HCT116 (cell line): ENCODE data around the gene TNF. TPM values are rescaled to one million over a fixed set of nuclear protein-coding genes. Genes with fewer than 3 reads are reported as not detected.

ENCODE experiments used
- ATAC-seq: fragments of 200-7000 bp; cut with Tn5 transposase; 2 replicates; pipeline ENCODE4 v1.9.1; 2020; ENCODE audit warnings: mild to moderate bottlenecking, moderate library complexity
- BruUV-seq: library from RNA; stranded (reverse); fragments of 400-500 nt; replicated peaks from 2 replicates; lab custom pipeline; 2021; lab: Mats Ljungman, UMichigan
- CTCF ChIA-PET: fragments of 300-600 bp; sonication (Branson Sonifier 250); formaldehyde crosslinking; loops from one replicate; lab custom pipeline; 2021; ENCODE audit warnings: antibody characterized with exemption; lab: Charles Lee
- POLR2A ChIA-PET: fragments of 300-600, 350-600 bp; sonication (Branson Sonifier 250); formaldehyde crosslinking; loops from one replicate; lab custom pipeline; 2021; ENCODE audit warnings: antibody characterized with exemption; lab: Charles Lee
- RAD21 ChIA-PET, 2 experiments: fragments of 300-600 bp; sonication (Branson Sonifier 250); formaldehyde crosslinking; loops; one replicate each; lab custom pipeline; 2023; ENCODE audit warnings: low total read pairs in 2 of 2; ENCODE audit not compliant: uncharacterized antibody in 2 of 2, unreplicated experiment in 2 of 2, low non-redundant PET in 1 of 2; lab: Charles Lee
- DNase-seq: peaks from one replicate; pipeline ENCODE4 v3.0.0-alpha.2; 2010; ENCODE audit warnings: low read depth, low spot score
- H2AFZ ChIP-seq: fragments of 200-600 bp; shearing (Covaris generic), sonication (generic); 2 replicates; pipeline ENCODE4 v1.6.1; 2017; ENCODE audit warnings: low read depth, mixed run types, mixed read lengths, antibody characterized with exemption, low read length; ENCODE audit not compliant: poor library complexity, severe bottlenecking
- H3K27ac ChIP-seq: 2 replicates; pipeline ENCODE4 v1.5.1; 2012; ENCODE audit warnings: low read depth, low read length
- H3K27me3 ChIP-seq: fragments of 200-600 bp; sonication (generic); 2 replicates; pipeline ENCODE4 v1.6.1; 2016; ENCODE audit warnings: mixed run types, low read length, mixed read lengths; ENCODE audit not compliant: insufficient read depth
- H3K36me3 ChIP-seq, 2 experiments: fragments of 200-500 bp in 1 of 2; fragments of 200-600 bp in 1 of 2; sonication (Bioruptor generic) in 1 of 2; sonication (generic) in 1 of 2; 2 replicates each; pipeline versions ENCODE4 v1.5.1 to v1.6.1; 2014 to 2016; ENCODE audit warnings: low read length in 2 of 2, inconsistent platforms in 1 of 2, mixed read lengths in 1 of 2, mixed run types in 1 of 2; ENCODE audit not compliant: insufficient read depth in 2 of 2, control insufficient read depth in 1 of 2
- H3K4me1 ChIP-seq, 2 experiments: fragments of 200-600 bp in 1 of 2; sonication (generic) in 1 of 2; 2 replicates each; pipeline versions ENCODE4 v1.5.1 to v1.6.1; 2012 to 2017; ENCODE audit warnings: low read length in 2 of 2, inconsistent platforms in 1 of 2, mild to moderate bottlenecking in 1 of 2, mixed read lengths in 1 of 2, mixed run types in 1 of 2, moderate library complexity in 1 of 2; ENCODE audit not compliant: insufficient read depth in 2 of 2, control insufficient read depth in 1 of 2
- H3K4me2 ChIP-seq: fragments of 200-600 bp; sonication (generic); 2 replicates; pipeline ENCODE4 v1.6.1; 2017; ENCODE audit warnings: mixed run types, low read length, mixed read lengths
- H3K4me3 ChIP-seq, 2 experiments: fragments of 200-600 bp in 1 of 2; sonication (generic) in 1 of 2; replicated peaks in 1 of 2; 2 replicates each; pipeline ENCODE4 v1.5.1; 2011 to 2016; ENCODE audit warnings: low read length in 2 of 2, control low read depth in 1 of 2, low read depth in 1 of 2, mild to moderate bottlenecking in 1 of 2, mixed read lengths in 1 of 2, mixed run types in 1 of 2
- H3K79me2 ChIP-seq: fragments of 200-600 bp; sonication (generic); 2 replicates; pipeline ENCODE4 v1.6.1; 2017; ENCODE audit warnings: mild to moderate bottlenecking, mixed run types, low read length, moderate library complexity, mixed read lengths; ENCODE audit not compliant: insufficient read depth
- H3K9ac ChIP-seq: fragments of 200-600 bp; sonication (generic); 2 replicates; pipeline ENCODE4 v1.6.1; 2016; ENCODE audit warnings: low read length, mixed read lengths
- H3K9me2 ChIP-seq: fragments of 200-600 bp; sonication (generic), shearing (Covaris generic); 2 replicates; pipeline ENCODE4 v1.6.1; 2017; ENCODE audit warnings: mixed run types, mild to moderate bottlenecking, moderate library complexity; ENCODE audit not compliant: insufficient read depth
- H3K9me3 ChIP-seq, 2 experiments: fragments of 200-500 bp in 1 of 2; fragments of 200-600 bp in 1 of 2; sonication (Bioruptor generic) in 1 of 2; sonication (generic) in 1 of 2; 2 replicates each; pipeline ENCODE4 v1.6.1; 2014 to 2017; ENCODE audit warnings: low read length in 2 of 2, mixed read lengths in 2 of 2, inconsistent platforms in 1 of 2, low read depth in 1 of 2, mild to moderate bottlenecking in 1 of 2, mixed run types in 1 of 2, moderate library complexity in 1 of 2; ENCODE audit not compliant: control insufficient read depth in 1 of 2, insufficient read depth in 1 of 2
- H4K20me1 ChIP-seq: fragments of 200-600 bp; sonication (generic), shearing (Covaris generic); 2 replicates; pipeline ENCODE4 v1.6.1; 2017; ENCODE audit warnings: mixed run types, mild to moderate bottlenecking, moderate library complexity; ENCODE audit not compliant: insufficient read depth
- EZH2 ChIP-seq: fragments of 200-600 bp; sonication (generic); IDR thresholded peaks from 2 replicates; pipeline ENCODE4 v1.6.1; 2017; ENCODE audit warnings: antibody characterized with exemption, mixed run types
- JUND ChIP-seq: IDR thresholded peaks from 2 replicates; pipeline ENCODE4 v1.6.1; 2012
- RAD21 ChIP-seq: IDR thresholded peaks from 2 replicates; pipeline ENCODE4 v1.6.1; 2012; ENCODE audit warnings: low read depth, mild to moderate bottlenecking
- SRF ChIP-seq: IDR thresholded peaks from 2 replicates; pipeline ENCODE4 v1.6.1; 2012; ENCODE audit warnings: low read depth
- intact Hi-C: fragments of 100-400 bp; cut with micrococcal nuclease; formaldehyde crosslinking; loops from 2 replicates; pipeline ENCODE4 v1.10.0; 2022
- total RNA-seq: library from RNA; stranded (reverse); gene quantifications from one replicate; pipeline ENCODE4 v1.2.1, GENCODE V29; 2021; ENCODE audit not compliant: unreplicated experiment
- TF ChIP-seq, protein P1 (sequence below): IDR thresholded peaks from 2 replicates; pipeline ENCODE4 v1.6.1; 2011; ENCODE audit warnings: mild to moderate bottlenecking, low read length, moderate library complexity; ENCODE audit not compliant: insufficient replicate concordance; ENCODE audit errors: extremely low read depth
- TF ChIP-seq, protein P2 (sequence below): IDR thresholded peaks from 2 replicates; pipeline ENCODE4 v1.6.1; 2012

Gene TNF
- total RNA-seq, 1 experiment from 2014 or later: 0.59 TPM

DNA sequence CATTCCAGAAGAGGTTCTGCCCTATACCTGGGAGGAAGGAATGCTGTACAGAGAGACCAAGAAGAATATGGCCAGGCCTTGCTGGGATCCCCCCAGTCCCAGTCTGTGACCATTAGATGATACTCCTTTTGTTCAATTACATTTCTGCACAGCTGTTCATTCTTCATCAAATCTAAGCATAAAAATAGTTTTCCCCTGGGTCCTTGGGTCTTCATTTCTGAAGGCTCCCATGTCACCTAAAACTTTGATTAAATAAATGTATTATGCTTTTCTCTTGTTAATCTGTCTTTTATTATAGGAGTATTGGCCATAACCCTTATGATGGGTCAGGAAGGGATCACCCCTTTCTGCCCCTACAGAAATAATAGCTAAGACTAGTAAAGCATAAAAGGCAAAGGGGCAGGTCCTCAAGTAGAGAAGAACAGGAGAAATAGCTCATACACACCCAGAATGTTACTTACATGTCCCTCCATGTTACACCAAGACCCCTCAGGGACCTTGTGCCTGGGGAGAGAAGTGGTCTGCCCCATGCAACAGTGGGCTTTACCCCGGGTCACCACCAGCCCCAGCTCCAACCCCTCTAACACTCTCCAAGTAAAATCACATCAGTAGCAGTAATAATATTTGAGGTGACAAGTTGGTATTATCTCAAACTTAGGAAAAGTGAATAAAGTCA is 5.4 kb upstream of the TNF start:
- DNase-seq: no peak
- TF ChIP-seq SRF (no peak), JUND (no peak), RAD21 (no peak), EZH2 (no peak)
- TF ChIP-seq, protein P1, sequence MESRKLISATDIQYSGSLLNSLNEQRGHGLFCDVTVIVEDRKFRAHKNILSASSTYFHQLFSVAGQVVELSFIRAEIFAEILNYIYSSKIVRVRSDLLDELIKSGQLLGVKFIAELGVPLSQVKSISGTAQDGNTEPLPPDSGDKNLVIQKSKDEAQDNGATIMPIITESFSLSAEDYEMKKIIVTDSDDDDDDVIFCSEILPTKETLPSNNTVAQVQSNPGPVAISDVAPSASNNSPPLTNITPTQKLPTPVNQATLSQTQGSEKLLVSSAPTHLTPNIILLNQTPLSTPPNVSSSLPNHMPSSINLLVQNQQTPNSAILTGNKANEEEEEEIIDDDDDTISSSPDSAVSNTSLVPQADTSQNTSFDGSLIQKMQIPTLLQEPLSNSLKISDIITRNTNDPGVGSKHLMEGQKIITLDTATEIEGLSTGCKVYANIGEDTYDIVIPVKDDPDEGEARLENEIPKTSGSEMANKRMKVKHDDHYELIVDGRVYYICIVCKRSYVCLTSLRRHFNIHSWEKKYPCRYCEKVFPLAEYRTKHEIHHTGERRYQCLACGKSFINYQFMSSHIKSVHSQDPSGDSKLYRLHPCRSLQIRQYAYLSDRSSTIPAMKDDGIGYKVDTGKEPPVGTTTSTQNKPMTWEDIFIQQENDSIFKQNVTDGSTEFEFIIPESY: no peak
- TF ChIP-seq, protein P2, sequence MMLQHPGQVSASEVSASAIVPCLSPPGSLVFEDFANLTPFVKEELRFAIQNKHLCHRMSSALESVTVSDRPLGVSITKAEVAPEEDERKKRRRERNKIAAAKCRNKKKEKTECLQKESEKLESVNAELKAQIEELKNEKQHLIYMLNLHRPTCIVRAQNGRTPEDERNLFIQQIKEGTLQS: no peak
- Histone ChIP-seq H3K9ac (no peak overlapping the region), H3K4me1 (0 out of 4 replicates have a peak, but pooled peaks cover 0 to 3% of the 10 kb centered on the region in 2 experiments), H3K9me3 (no peaks in the 10 kb centered on the region), H3K36me3 (no peaks in the 10 kb centered on the region), H3K27me3 (no peaks in the 10 kb centered on the region), H2AFZ (no peak overlapping the region), H3K9me2 (no peaks in the 10 kb centered on the region), H3K79me2 (no peaks in the 10 kb centered on the region), H3K27ac (no peak overlapping the region), H3K4me2 (no peak overlapping the region), H3K4me3 (no peak overlapping the region), H4K20me1 (no peaks in the 10 kb centered on the region)
- intact Hi-C loops: no loop called here
- no TSS peak for BruUV-seq
- RAD21 ChIA-PET: no interaction called here
- no peak for ATAC-seq
- CTCF ChIA-PET: interaction anchor here (0.7 to 1.9 kb wide), 4 partner anchors 10 to 27 kb away, joined by 3 to 4 read pairs (median 4); partner anchors contain the start of gene LTB
- POLR2A ChIA-PET: no interaction called here
